HepG2 (cell line): Measurements from ENCODE around the gene TNFSF15. TPM values are rescaled to one million over a fixed set of nuclear protein-coding genes. Genes with fewer than 3 reads are reported as not detected.
A peak's percentile ranks its signal among the peaks of the same experiment; 100 is the strongest.

Source experiments
- ARNT2 ChIP-seq: sonication (generic); formaldehyde crosslinking; IDR thresholded peaks from 2 replicates; pipeline ENCODE4 v1.8.0; 2022; ENCODE audit warnings: mild to moderate bottlenecking, low read depth, missing genetic modification reagents, moderate library complexity
- BATF2 ChIP-seq: sonication (generic); formaldehyde crosslinking; IDR thresholded peaks from 2 replicates; pipeline ENCODE4 v1.8.0; 2022; ENCODE audit warnings: mild to moderate bottlenecking, missing genetic modification reagents, moderate library complexity
- MED8 ChIP-seq: sonication (generic); formaldehyde crosslinking; IDR thresholded peaks from 2 replicates; pipeline ENCODE4 v1.8.1; 2023; ENCODE audit warnings: mild to moderate bottlenecking, missing genetic modification reagents; ENCODE audit not compliant: insufficient replicate concordance
- RXRB ChIP-seq: IDR thresholded peaks from 2 replicates; pipeline ENCODE4 v1.6.1; 2016; ENCODE audit warnings: borderline replicate concordance, missing genetic modification reagents, missing compliant biosample characterization
- SYNCRIP ChIP-seq: fragments of 200-400 bp; formaldehyde crosslinking; IDR thresholded peaks from 2 replicates; pipeline ENCODE4 v1.6.1; 2018; ENCODE audit warnings: mild to moderate bottlenecking, low read depth, low read length; ENCODE audit not compliant: insufficient read depth
- ZBED4 ChIP-seq: sonication (generic); formaldehyde crosslinking; IDR thresholded peaks from 2 replicates; pipeline ENCODE4 v1.4.0; 2020; ENCODE audit warnings: missing genetic modification reagents, borderline replicate concordance
- ZBTB21 ChIP-seq: sonication (generic); formaldehyde crosslinking; IDR thresholded peaks from 2 replicates; pipeline ENCODE4 v1.4.0; 2020; ENCODE audit warnings: missing genetic modification reagents
- ZC3H13 ChIP-seq: sonication (generic); formaldehyde crosslinking; IDR thresholded peaks from 2 replicates; pipeline ENCODE4 v1.8.1; 2023; ENCODE audit warnings: mild to moderate bottlenecking, missing genetic modification reagents, moderate library complexity
- ZNF142 ChIP-seq: sonication (generic); formaldehyde crosslinking; IDR thresholded peaks from 2 replicates; pipeline ENCODE4 v1.4.0; 2020; ENCODE audit warnings: missing genetic modification reagents
- ZNF207 ChIP-seq: fragments of 450-650 bp; IDR thresholded peaks from 2 replicates; pipeline ENCODE4 v1.6.1; 2016; ENCODE audit warnings: antibody characterized with exemption, borderline replicate concordance
- ZNF3 ChIP-seq: IDR thresholded peaks from 2 replicates; pipeline ENCODE4 v1.7.0; 2017; ENCODE audit warnings: inconsistent platforms
- ZNF460 ChIP-seq: sonication (generic); formaldehyde crosslinking; IDR thresholded peaks from 2 replicates; pipeline ENCODE4 v1.5.1; 2020; ENCODE audit warnings: missing genetic modification reagents, mild to moderate bottlenecking, borderline replicate concordance
- ZNF569 ChIP-seq: sonication (generic); formaldehyde crosslinking; IDR thresholded peaks from 2 replicates; pipeline ENCODE4 v1.5.0; 2020; ENCODE audit warnings: mild to moderate bottlenecking, missing genetic modification reagents, moderate library complexity, borderline replicate concordance
- ZNF572 ChIP-seq: sonication (generic); formaldehyde crosslinking; IDR thresholded peaks from 2 replicates; pipeline ENCODE4 v1.5.1; 2020; ENCODE audit warnings: mild to moderate bottlenecking, missing genetic modification reagents
- ZNF703 ChIP-seq: sonication (generic); formaldehyde crosslinking; IDR thresholded peaks from 2 replicates; pipeline ENCODE4 v1.5.1; 2020; ENCODE audit warnings: missing genetic modification reagents, mild to moderate bottlenecking, moderate library complexity, borderline replicate concordance
- polyA plus RNA-seq, 8 experiments: library from polyadenylated mRNA; depleted of rRNA in 3 of 8; stranded (reverse) in 7 of 8; unstranded in 1 of 8; fragments of >200 nt; fragmentation: Illumina TruSeq in 4 of 8; extraction: Trizol in 4 of 8; gene quantifications; 2 replicates each; pipeline versions ENCODE4 v1.2.1 to v1.2.3, GENCODE V29; 2011 to 2016; ENCODE audit warnings: low read depth in 4 of 8, missing spikeins in 1 of 8, mixed read lengths in 1 of 8; ENCODE audit not compliant: insufficient read depth in 1 of 8
- total RNA-seq, 5 experiments: library from RNA; depleted of rRNA; stranded (reverse); fragments of >200 nt; fragmentation: Illumina TruSeq; extraction: Trizol; gene quantifications; 2 replicates each; pipeline ENCODE4 v1.2.3, GENCODE V29; 2016; ENCODE audit warnings: low read depth in 1 of 5
- TF ChIP-seq, protein P1 (sequence below): sonication (generic); formaldehyde crosslinking; IDR thresholded peaks from 2 replicates; pipeline ENCODE4 v1.5.0; 2020; ENCODE audit warnings: mild to moderate bottlenecking, missing genetic modification reagents

TNFSF15 gene
- total and polyA plus RNA-seq, 2 of the 13 experiments (the other 11 are each of a cell fraction or from before 2014, with no cell fraction given): 0.02 to 0.03 TPM

DNA sequence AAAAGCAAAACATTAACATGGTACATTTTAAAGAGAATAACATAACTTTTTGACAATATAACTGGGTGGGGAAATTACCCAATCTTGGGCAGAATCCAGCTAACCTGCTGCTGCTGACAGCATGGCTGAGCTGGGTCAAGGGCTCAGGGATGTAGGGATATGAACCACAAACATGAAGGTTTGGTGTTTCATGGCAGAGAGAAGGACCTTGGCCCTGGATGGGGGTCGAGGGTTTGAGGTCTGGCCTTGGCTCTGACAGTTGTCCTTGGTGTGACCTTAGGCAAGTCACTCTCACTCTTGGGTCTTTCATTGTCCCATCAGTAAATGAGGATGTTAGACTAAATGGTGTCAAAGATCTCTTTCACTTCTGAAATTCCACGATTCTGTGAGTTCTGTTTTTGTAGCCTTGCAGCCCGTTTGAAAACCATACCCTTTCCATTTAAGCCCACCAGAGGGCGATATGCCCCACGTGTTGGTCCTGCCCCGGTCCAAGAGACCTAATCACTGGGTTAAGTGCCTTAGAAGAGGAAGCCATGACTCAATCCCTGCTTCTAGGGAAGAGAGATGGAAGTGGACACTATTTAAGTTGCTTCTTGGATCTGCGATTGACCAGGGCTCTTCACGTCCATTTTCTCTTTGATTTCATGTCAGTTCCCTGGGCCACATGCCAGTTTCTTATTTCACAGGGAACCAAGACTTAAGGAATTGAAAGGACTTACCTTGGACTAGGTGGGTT, 67.1 kb downstream of the TNFSF15 start (continued):
- TF ChIP-seq ARNT2: peak; percentile 43; the same call in 1 of the 2 replicates
- no peak for TF ChIP-seq ZNF142 (CRISPR knock-in tag)
- TF ChIP-seq ZNF572: no peak
- no peak for TF ChIP-seq ZNF3 (CRISPR knock-in tag)
- TF ChIP-seq RXRB: peak; percentile 39; the same call in 1 of the 2 replicates
- no peak for TF ChIP-seq MED8 (CRISPR knock-in tag)
- TF ChIP-seq ZNF703 (CRISPR knock-in tag): 0 out of 2 replicates have a peak, but pooled peaks have one; percentile 37
- TF ChIP-seq ZNF569: no peak
- TF ChIP-seq ZBTB21 (CRISPR knock-in tag): no peak
- no peak for TF ChIP-seq ZNF460 (CRISPR knock-in tag)
- TF ChIP-seq ZBED4 (CRISPR knock-in tag): 0 out of 2 replicates have a peak, but pooled peaks have one; percentile 21
- TF ChIP-seq BATF2 (CRISPR knock-in tag): no peak
- TF ChIP-seq ZNF207: no peak
- TF ChIP-seq, protein P1, sequence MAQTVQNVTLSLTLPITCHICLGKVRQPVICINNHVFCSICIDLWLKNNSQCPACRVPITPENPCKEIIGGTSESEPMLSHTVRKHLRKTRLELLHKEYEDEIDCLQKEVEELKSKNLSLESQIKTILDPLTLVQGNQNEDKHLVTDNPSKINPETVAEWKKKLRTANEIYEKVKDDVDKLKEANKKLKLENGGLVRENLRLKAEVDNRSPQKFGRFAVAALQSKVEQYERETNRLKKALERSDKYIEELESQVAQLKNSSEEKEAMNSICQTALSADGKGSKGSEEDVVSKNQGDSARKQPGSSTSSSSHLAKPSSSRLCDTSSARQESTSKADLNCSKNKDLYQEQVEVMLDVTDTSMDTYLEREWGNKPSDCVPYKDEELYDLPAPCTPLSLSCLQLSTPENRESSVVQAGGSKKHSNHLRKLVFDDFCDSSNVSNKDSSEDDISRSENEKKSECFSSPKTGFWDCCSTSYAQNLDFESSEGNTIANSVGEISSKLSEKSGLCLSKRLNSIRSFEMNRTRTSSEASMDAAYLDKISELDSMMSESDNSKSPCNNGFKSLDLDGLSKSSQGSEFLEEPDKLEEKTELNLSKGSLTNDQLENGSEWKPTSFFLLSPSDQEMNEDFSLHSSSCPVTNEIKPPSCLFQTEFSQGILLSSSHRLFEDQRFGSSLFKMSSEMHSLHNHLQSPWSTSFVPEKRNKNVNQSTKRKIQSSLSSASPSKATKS (CRISPR knock-in tag): no peak
- TF ChIP-seq SYNCRIP: no peak
- TF ChIP-seq ZC3H13 (CRISPR knock-in tag): no peak
